Left colon (tissue), 2 donors: ENCODE results near the gene AFAP1. TPM values are rescaled to one million over a fixed set of nuclear protein-coding genes. Genes with fewer than 3 reads are reported as not detected.
A peak's percentile ranks its signal among the peaks of the same experiment; 100 is the strongest.
"Not testable (repeated sequence)": the region's sequence is repeated elsewhere in the genome, so short reads cannot be mapped to it uniquely, and the experiment has no call there.

ENCODE experiments used
- ATAC-seq: fragments of 200-7000 bp; cut with Tn5 transposase; one replicate; pipeline ENCODE4 v1.9.1; 2020; ENCODE audit warnings: mild to moderate bottlenecking, moderate library complexity
- DNase-seq, 2 donors: peaks; one replicate each; pipeline ENCODE4 v3.0.0-alpha.2; 2020
- intact Hi-C, 2 donors: fragments of 100-400 bp; cut with DNase I in 1 of 2; cut with micrococcal nuclease in 1 of 2; formaldehyde crosslinking; loops; one replicate each; pipeline versions ENCODE4 v1.11.2 to v1.14.0; 2022; cut with DNase I, micrococcal nuclease
- total RNA-seq, 2 donors: library from RNA; stranded (reverse); fragmentation: NEBNext Ultra II Directional; extraction: Animal tissue kit (Norgen Biotek cat#: 25700); gene quantifications; one replicate each; pipeline ENCODE4 v1.2.1, GENCODE V29; 2021
- donor health status: DM: no; HTN: no; CAD: no.
- donor health status: DM: yes; HTN: yes; CAD: no.

Gene AFAP1
- total RNA-seq, 2 donors from 2014 or later, result 41.2 to 46.2 TPM

- DNase-seq (no peak), ATAC-seq (no peak)
- intact Hi-C loops, result no loop called here
Measured at GRCh38 chr4:7955393-7955792, 15.7 kb upstream of the AFAP1 start.

GRCh38 chr4:7952615-7953014, 13.0 kb upstream of the AFAP1 start:
- no peak for ATAC-seq

GRCh38 chr4:7950301-7951092, 10.8 kb upstream of the AFAP1 start:
- DNase-seq (no peak), ATAC-seq (no peak)
- intact Hi-C loops, result no loop called here

More at GRCh38 chr4:7952615-7953014, 13.0 kb upstream of the AFAP1 start:
- DNase-seq, result no peak
- intact Hi-C loops, result no loop called here

- DNase-seq (no peak), ATAC-seq (peak; percentile 58)
- intact Hi-C loops, result no loop called here
Measured at GRCh38 chr4:7949759-7950158, 10.1 kb upstream of the AFAP1 start.

- no peak for DNase-seq
- intact Hi-C loops, result no loop called here
- no peak for ATAC-seq
Measured at GRCh38 chr4:7947927-7948326, 8.3 kb upstream of the AFAP1 start.

GRCh38 chr4:7945709-7946380, 6.2 kb upstream of the AFAP1 start:
- intact Hi-C loops, result no loop called here

GRCh38 chr4:7944599-7945220, 5.0 kb upstream of the AFAP1 start:
- DNase-seq (no peak), ATAC-seq (no peak)
- intact Hi-C loops, result no loop called here

More at GRCh38 chr4:7945709-7946380, 6.2 kb upstream of the AFAP1 start:
- DNase-seq (no peak), ATAC-seq (no peak)

GRCh38 chr4:7943688-7944087, 4.0 kb upstream of the AFAP1 start:
- DNase-seq, intact Hi-C loops, ATAC-seq: not testable (repeated sequence)

- intact Hi-C loops, result no loop called here
- ATAC-seq (no peak), DNase-seq (no peak)
Measured at GRCh38 chr4:7943211-7943610, 3.5 kb upstream of the AFAP1 start.

- intact Hi-C loops, result no loop called here
- DNase-seq, result no peak
- no peak for ATAC-seq
Measured at GRCh38 chr4:7941965-7942496, 2.4 kb upstream of the AFAP1 start.

GRCh38 chr4:7941111-7941964, 1.7 kb upstream of the AFAP1 start:
- ATAC-seq, result no peak
- DNase-seq, result no peak
- intact Hi-C loops, result no loop called here

GRCh38 chr4:7938609-7939376, 868 bp downstream of the AFAP1 start:
- intact Hi-C loops, result no loop called here
- DNase-seq, result peak in 1 of 2 donors; percentile 45
- peak; percentile 50 for ATAC-seq

- DNase-seq (peak in 1 of 2 donors; percentile 27), ATAC-seq (no peak)
- intact Hi-C loops, result no loop called here
Measured at GRCh38 chr4:7938266-7938608, 1.4 kb downstream of the AFAP1 start.

GRCh38 chr4:7937006-7937405, 2.7 kb downstream of the AFAP1 start:
- intact Hi-C loops, result no loop called here
- DNase-seq, result no peak
- ATAC-seq, result no peak

GRCh38 chr4:7933651-7934510, 5.8 kb downstream of the AFAP1 start:
- DNase-seq (no peak), ATAC-seq (no peak)
- intact Hi-C loops, result no loop called here

- intact Hi-C loops, result no loop called here
- DNase-seq (no peak), ATAC-seq (no peak)
Measured at GRCh38 chr4:7932287-7932686, 7.4 kb downstream of the AFAP1 start.
